Caco-2 (cell line): Measurements from ENCODE around the gene JARID2. TPM values are rescaled to one million over a fixed set of nuclear protein-coding genes. Genes with fewer than 3 reads are reported as not detected.

Experiments used
- BruUV-seq: library from RNA; stranded (reverse); fragments of 400-500 nt; replicated peaks from 2 replicates; lab custom pipeline; 2021; lab: Mats Ljungman, UMichigan
- CTCF ChIA-PET: fragments of 300-600 bp; sonication (Branson Sonifier 250); formaldehyde crosslinking; loops from one replicate; lab custom pipeline; 2022; ENCODE audit warnings: antibody characterized with exemption; lab: Charles Lee
- POLR2A ChIA-PET: fragments of 300-600 bp; sonication (Branson Sonifier 250); formaldehyde crosslinking; loops from one replicate; lab custom pipeline; 2022; ENCODE audit warnings: antibody characterized with exemption; lab: Charles Lee
- DNase-seq, 2 experiments: peaks; one replicate each; pipeline versions ENCODE4 v3.0.0 to v3.0.0-alpha.2; 2020 to 2022
- H3K27me3 ChIP-seq: replicated peaks from 2 replicates; pipeline ENCODE4 v1.6.0; 2011; ENCODE audit warnings: low read length; ENCODE audit not compliant: control insufficient read depth, insufficient read depth
- H3K36me3 ChIP-seq: 2 replicates; pipeline ENCODE4 v1.5.1; 2011; ENCODE audit warnings: low read length; ENCODE audit not compliant: control insufficient read depth, insufficient read depth
- H3K4me1 ChIP-seq: fragments of 250-450 bp; sonication (Bioruptor Pico); 2 replicates; pipeline ENCODE4 v1.5.1; 2020; ENCODE audit warnings: mild to moderate bottlenecking
- H3K4me3 ChIP-seq: 2 replicates; pipeline ENCODE4 v1.5.1; 2011; ENCODE audit warnings: low read depth, mild to moderate bottlenecking, control low read depth, low read length
- H3K9me3 ChIP-seq: fragments of 250-450 bp; sonication (Bioruptor Pico); 2 replicates; pipeline ENCODE4 v1.5.1; 2020; ENCODE audit warnings: mild to moderate bottlenecking, moderate library complexity
- H3K27ac Mint-ChIP-seq: one replicate; pipeline ENCODE4 v1.8.0; 2022; ENCODE audit warnings: mixed read lengths; ENCODE audit not compliant: unreplicated experiment
- H3K27me3 Mint-ChIP-seq: one replicate; pipeline ENCODE4 v1.8.0; 2022; ENCODE audit warnings: mixed read lengths; ENCODE audit not compliant: insufficient read depth, unreplicated experiment
- H3K36me3 Mint-ChIP-seq: one replicate; pipeline ENCODE4 v1.8.0; 2022; ENCODE audit warnings: mild to moderate bottlenecking, mixed read lengths; ENCODE audit not compliant: insufficient read depth, unreplicated experiment
- H3K4me1 Mint-ChIP-seq: one replicate; pipeline ENCODE4 v1.8.0; 2022; ENCODE audit warnings: low read depth, mixed read lengths; ENCODE audit not compliant: unreplicated experiment
- H3K4me3 Mint-ChIP-seq: one replicate; pipeline ENCODE4 v1.8.0; 2022; ENCODE audit warnings: mild to moderate bottlenecking, moderate library complexity, mixed read lengths; ENCODE audit not compliant: unreplicated experiment
- H3K9me3 Mint-ChIP-seq: one replicate; pipeline ENCODE4 v1.8.0; 2022; ENCODE audit warnings: mixed read lengths; ENCODE audit not compliant: unreplicated experiment
- intact Hi-C: fragments of 100-400 bp; cut with micrococcal nuclease; formaldehyde crosslinking; loops from one replicate; pipeline ENCODE4 v1.10.0; 2022; ENCODE audit not compliant: unreplicated experiment
- total RNA-seq: library from RNA; stranded (reverse); gene quantifications from 2 replicates; pipeline ENCODE4 v1.2.3, GENCODE V29; 2022
- TF ChIP-seq, protein P1 (sequence below), 2 experiments: fragments of 200-600 bp in 1 of 2; IDR thresholded peaks; 1 replicate in 1 of 2; 2 replicates in 1 of 2; pipeline versions ENCODE4 v1.5.1 to v1.8.0; 2011 to 2022; ENCODE audit warnings: antibody characterized with exemption in 1 of 2, control low read depth in 1 of 2, inconsistent platforms in 1 of 2, low read depth in 1 of 2, low read length in 1 of 2, mild to moderate bottlenecking in 1 of 2, moderate library complexity in 1 of 2; ENCODE audit not compliant: insufficient read depth in 1 of 2, severe bottlenecking in 1 of 2, unreplicated experiment in 1 of 2

The JARID2 gene
- total RNA-seq, 1 experiment from 2014 or later = 18.3 TPM

DNA sequence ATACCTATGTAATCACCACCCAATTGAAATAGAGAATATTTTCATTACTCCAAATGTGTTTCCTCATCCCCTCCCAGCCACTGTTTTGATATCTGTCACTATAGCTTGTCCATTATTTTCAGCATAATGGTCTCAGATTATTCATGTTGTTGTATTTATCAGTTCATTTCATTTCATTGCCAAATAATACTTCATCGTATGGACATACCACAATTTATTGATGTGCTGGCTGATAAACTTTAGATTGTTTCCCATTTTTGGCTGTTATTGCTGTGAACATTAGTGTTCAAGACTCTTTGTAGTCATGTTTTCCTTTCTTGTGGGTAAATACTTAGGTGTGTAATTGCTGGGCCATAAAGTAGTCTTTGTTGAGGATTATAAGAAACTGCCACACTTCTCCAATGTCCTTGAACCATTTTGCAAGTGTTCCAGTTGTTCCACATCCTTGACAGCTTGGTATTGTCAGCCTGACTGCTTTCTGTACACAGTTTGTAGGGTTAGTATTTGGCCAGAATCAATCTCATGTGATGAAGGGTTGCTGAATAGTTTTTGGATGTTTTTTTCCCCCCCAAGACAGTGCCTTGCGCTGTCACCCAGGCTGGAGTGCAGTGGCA, 44.3 kb downstream of the JARID2 start:
- H3K27me3 ChIP-seq = no peaks in the 10 kb centered on the region
- H3K9me3 ChIP-seq = no peaks in the 10 kb centered on the region; the same call in 1 of the 2 replicates
- H3K36me3 Mint-ChIP-seq = no peaks in the 10 kb centered on the region
- H3K4me1 ChIP-seq = peaks cover 14% of the 10 kb centered on the region
- DNase-seq = no peak
- no peak overlapping the region for H3K4me3 Mint-ChIP-seq
- BruUV-seq = no TSS peak
- TF ChIP-seq, protein P1, sequence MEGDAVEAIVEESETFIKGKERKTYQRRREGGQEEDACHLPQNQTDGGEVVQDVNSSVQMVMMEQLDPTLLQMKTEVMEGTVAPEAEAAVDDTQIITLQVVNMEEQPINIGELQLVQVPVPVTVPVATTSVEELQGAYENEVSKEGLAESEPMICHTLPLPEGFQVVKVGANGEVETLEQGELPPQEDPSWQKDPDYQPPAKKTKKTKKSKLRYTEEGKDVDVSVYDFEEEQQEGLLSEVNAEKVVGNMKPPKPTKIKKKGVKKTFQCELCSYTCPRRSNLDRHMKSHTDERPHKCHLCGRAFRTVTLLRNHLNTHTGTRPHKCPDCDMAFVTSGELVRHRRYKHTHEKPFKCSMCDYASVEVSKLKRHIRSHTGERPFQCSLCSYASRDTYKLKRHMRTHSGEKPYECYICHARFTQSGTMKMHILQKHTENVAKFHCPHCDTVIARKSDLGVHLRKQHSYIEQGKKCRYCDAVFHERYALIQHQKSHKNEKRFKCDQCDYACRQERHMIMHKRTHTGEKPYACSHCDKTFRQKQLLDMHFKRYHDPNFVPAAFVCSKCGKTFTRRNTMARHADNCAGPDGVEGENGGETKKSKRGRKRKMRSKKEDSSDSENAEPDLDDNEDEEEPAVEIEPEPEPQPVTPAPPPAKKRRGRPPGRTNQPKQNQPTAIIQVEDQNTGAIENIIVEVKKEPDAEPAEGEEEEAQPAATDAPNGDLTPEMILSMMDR (IDR thresholded peaks at IDR 0.05; ENCODE audit: insufficient read depth in 1 of 2, low read depth in 1 of 2, low read length in 1 of 2, severe bottlenecking in 1 of 2, unreplicated experiment in 1 of 2) = no peak
- no peaks in the 10 kb centered on the region for H3K36me3 ChIP-seq
- CTCF ChIA-PET = no interaction called here
- intact Hi-C loops = no loop called here
- H3K27me3 Mint-ChIP-seq = no peaks in the 10 kb centered on the region
- no peak overlapping the region for H3K27ac Mint-ChIP-seq
- no peak overlapping the region for H3K4me3 ChIP-seq
- H3K4me1 Mint-ChIP-seq = peaks cover 22% of the 10 kb centered on the region
- H3K9me3 Mint-ChIP-seq = no peaks in the 10 kb centered on the region
- POLR2A ChIA-PET = no interaction called here

DNA sequence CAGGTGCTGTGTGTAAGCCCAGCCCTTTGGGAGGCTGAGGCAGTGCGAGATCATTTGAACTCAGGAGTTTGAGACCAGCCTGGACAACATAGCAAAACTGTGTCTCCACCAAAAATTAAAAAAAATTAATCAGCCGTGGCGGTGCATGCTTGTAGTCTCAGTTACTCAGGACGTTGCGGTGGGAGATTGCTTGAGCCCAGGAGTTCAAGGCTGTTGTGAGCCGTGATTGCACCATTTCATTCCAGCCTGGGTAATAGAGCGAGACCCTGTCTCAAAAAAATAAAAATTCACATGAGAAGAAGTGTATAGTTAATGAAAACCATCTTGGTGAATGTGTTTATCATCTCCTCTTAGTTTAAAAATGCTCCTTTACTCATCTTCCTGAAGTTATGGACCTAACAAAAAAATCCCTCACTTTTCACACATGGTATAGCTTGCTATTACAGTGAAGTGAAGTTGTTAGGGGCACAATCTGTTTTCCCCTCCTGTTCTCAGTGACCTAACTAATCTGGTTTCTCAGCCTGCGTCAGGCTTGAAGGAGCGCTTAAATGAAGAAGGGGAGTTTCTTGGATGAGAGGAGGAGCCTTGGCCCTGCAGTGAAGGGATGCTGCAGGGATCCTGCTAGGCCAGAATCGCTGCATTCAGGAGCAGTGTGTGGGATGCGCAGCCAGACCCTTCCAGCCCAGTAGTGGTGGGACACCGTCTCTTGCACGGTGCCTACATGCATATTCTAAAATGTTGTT, 45.3 kb downstream of the JARID2 start:
- ChIA-PET POLR2A (no interaction called here), CTCF (interaction anchor here (0.7 kb wide), 1 partner anchor 598 kb away, joined by 3 read pairs; no protein-coding TSS in a partner anchor)
- Histone ChIP-seq H3K27me3 (no peaks in the 10 kb centered on the region), H3K4me1 (0 out of 2 replicates have a peak, but pooled peaks cover 8% of the 10 kb centered on the region), H3K9me3 (no peaks in the 10 kb centered on the region), H3K36me3 (no peaks in the 10 kb centered on the region), H3K4me3 (no peak overlapping the region)
- H3K9me3 Mint-ChIP-seq = no peaks in the 10 kb centered on the region
- DNase-seq = no peak
- no peak overlapping the region for H3K4me3 Mint-ChIP-seq
- H3K27me3 Mint-ChIP-seq = no peaks in the 10 kb centered on the region
- TF ChIP-seq, protein P1 (IDR thresholded peaks at IDR 0.05; ENCODE audit: insufficient read depth in 1 of 2, low read depth in 1 of 2, low read length in 1 of 2, severe bottlenecking in 1 of 2, unreplicated experiment in 1 of 2) = no peak
- intact Hi-C loops = no loop called here
- H3K36me3 Mint-ChIP-seq = no peaks in the 10 kb centered on the region
- no TSS peak for BruUV-seq
- H3K27ac Mint-ChIP-seq = no peak overlapping the region
- H3K4me1 Mint-ChIP-seq = peaks cover 22% of the 10 kb centered on the region

DNA sequence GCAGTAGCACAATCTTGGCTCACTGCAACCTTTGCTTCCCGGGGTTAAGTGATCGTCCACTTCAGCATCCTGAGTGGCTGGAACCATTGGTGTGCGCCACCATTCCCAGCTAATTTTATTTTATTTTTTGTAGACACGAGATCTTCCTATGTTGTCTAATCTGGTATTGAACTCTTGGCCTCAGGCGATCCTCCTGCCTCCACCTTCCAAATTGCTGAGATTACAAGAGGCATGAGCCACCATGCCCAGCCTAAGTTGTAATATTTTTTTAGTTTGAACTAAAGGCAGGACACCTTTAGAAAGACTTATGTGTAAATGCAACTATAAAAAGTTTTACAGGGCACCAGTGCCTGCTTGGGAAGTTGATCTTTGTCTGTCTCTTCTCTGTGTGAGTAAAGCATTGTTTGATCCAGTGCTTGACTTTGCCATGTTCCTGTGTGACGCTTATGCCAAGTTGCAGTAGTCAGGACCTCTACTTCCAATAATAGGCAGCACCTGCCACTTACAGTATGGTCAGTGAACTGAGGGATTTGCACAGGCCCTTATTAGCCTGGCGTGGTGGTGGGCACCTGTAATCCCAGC, 46.9 kb downstream of the JARID2 start:
- CTCF ChIA-PET = no interaction called here
- Mint-ChIP-seq H3K4me3 (no peak overlapping the region), H3K36me3 (no peaks in the 10 kb centered on the region), H3K9me3 (no peaks in the 10 kb centered on the region), H3K27me3 (no peaks in the 10 kb centered on the region), H3K4me1 (peaks cover 30% of the 10 kb centered on the region), H3K27ac (no peak overlapping the region)
- TF ChIP-seq, protein P1 (IDR thresholded peaks at IDR 0.05; ENCODE audit: insufficient read depth in 1 of 2, low read depth in 1 of 2, low read length in 1 of 2, severe bottlenecking in 1 of 2, unreplicated experiment in 1 of 2) = no peak
- intact Hi-C loops = no loop called here
- Histone ChIP-seq H3K9me3 (no peaks in the 10 kb centered on the region), H3K36me3 (no peaks in the 10 kb centered on the region), H3K4me1 (0 out of 2 replicates have a peak, but pooled peaks cover 8% of the 10 kb centered on the region), H3K27me3 (no peaks in the 10 kb centered on the region), H3K4me3 (no peak overlapping the region)
- POLR2A ChIA-PET = no interaction called here
- no TSS peak for BruUV-seq
- DNase-seq = no peak
